Mesenchymal stem cell (in vitro differentiated cells and primary cell): ENCODE measurements around the gene FAM163A.

Experiments
- DNase-seq: peaks from one replicate; pipeline ENCODE4 v3.0.0-alpha.2; 2013
- H2AFZ ChIP-seq: one replicate; pipeline ENCODE4 v1.6.1; 2013; ENCODE audit warnings: low read depth, mild to moderate bottlenecking, control low read depth, inconsistent platforms, low read length, moderate library complexity
- H2AK5ac ChIP-seq: 2 replicates; pipeline ENCODE4 v1.6.1; 2013; ENCODE audit warnings: low read length, moderate library complexity, mild to moderate bottlenecking, inconsistent platforms; ENCODE audit not compliant: severe bottlenecking
- H2BK120ac ChIP-seq: one replicate; pipeline ENCODE4 v1.6.1; 2013; ENCODE audit warnings: low read depth, mild to moderate bottlenecking, inconsistent platforms, low read length, moderate library complexity
- H2BK12ac ChIP-seq, 2 experiments: one replicate each; pipeline ENCODE4 v1.6.1; 2013; ENCODE audit warnings: inconsistent platforms in 2 of 2, low read length in 2 of 2, mild to moderate bottlenecking in 2 of 2, moderate library complexity in 2 of 2, control low read depth in 1 of 2
- H2BK15ac ChIP-seq: one replicate; pipeline ENCODE4 v1.6.1; 2013; ENCODE audit warnings: mild to moderate bottlenecking, low read depth, inconsistent platforms; ENCODE audit not compliant: poor library complexity, severe bottlenecking
- H2BK5ac ChIP-seq: 2 replicates; pipeline ENCODE4 v1.6.1; 2013; ENCODE audit warnings: low read depth, mild to moderate bottlenecking, low read length, control low read depth, inconsistent platforms; ENCODE audit not compliant: poor library complexity, severe bottlenecking
- H3K14ac ChIP-seq, 2 experiments: one replicate each; pipeline ENCODE4 v1.6.1; 2013; ENCODE audit warnings: inconsistent platforms in 2 of 2, low read length in 2 of 2, control low read depth in 1 of 2, mild to moderate bottlenecking in 1 of 2, moderate library complexity in 1 of 2
- H3K18ac ChIP-seq, 2 experiments: one replicate each; pipeline ENCODE4 v1.6.1; 2013; ENCODE audit warnings: inconsistent platforms in 2 of 2, low read length in 2 of 2, control low read depth in 1 of 2, low read depth in 1 of 2, mild to moderate bottlenecking in 1 of 2
- H3K23ac ChIP-seq, 2 experiments: one replicate each; pipeline ENCODE4 v1.6.1; 2013; ENCODE audit warnings: inconsistent platforms in 2 of 2, low read length in 2 of 2, mild to moderate bottlenecking in 2 of 2, moderate library complexity in 2 of 2, control low read depth in 1 of 2
- H3K27ac ChIP-seq: 2 replicates; pipeline ENCODE4 v1.5.1; 2013; ENCODE audit warnings: mild to moderate bottlenecking, moderate library complexity, low read length, control low read depth, inconsistent platforms; ENCODE audit not compliant: poor library complexity, severe bottlenecking
- H3K27me3 ChIP-seq, 2 experiments: 2 replicates each; pipeline versions ENCODE4 v1.6.1 to v1.7.0; 2013; ENCODE audit warnings: low read length in 2 of 2, mild to moderate bottlenecking in 2 of 2, moderate library complexity in 2 of 2, control low read depth in 1 of 2, inconsistent platforms in 1 of 2; ENCODE audit not compliant: control insufficient read depth in 1 of 2, insufficient read depth in 1 of 2
- H3K36me3 ChIP-seq, 2 experiments: 2 replicates each; pipeline versions ENCODE4 v1.6.1 to v1.7.0; 2013; ENCODE audit warnings: low read length in 2 of 2, control low read depth in 1 of 2, inconsistent platforms in 1 of 2, low read depth in 1 of 2, mild to moderate bottlenecking in 1 of 2; ENCODE audit not compliant: insufficient read depth in 2 of 2, control insufficient read depth in 1 of 2
- H3K4ac ChIP-seq, 2 experiments: one replicate each; pipeline ENCODE4 v1.6.1; 2013; ENCODE audit warnings: inconsistent platforms in 2 of 2, low read length in 2 of 2, mild to moderate bottlenecking in 2 of 2, moderate library complexity in 2 of 2, control low read depth in 1 of 2, low read depth in 1 of 2
- H3K4me1 ChIP-seq: 2 replicates; pipeline ENCODE4 v1.6.1; 2013; ENCODE audit warnings: low read depth, low read length, control low read depth; ENCODE audit not compliant: control insufficient read depth, insufficient read depth
- H3K4me2 ChIP-seq: 2 replicates; pipeline ENCODE4 v1.6.1; 2013; ENCODE audit warnings: low read length, mild to moderate bottlenecking, inconsistent platforms; ENCODE audit not compliant: poor library complexity, severe bottlenecking
- H3K4me3 ChIP-seq, 2 experiments: 2 replicates each; pipeline versions ENCODE4 v1.5.1 to v1.7.0; 2013; ENCODE audit warnings: low read length in 2 of 2, mild to moderate bottlenecking in 2 of 2, control low read depth in 1 of 2, low read depth in 1 of 2; ENCODE audit not compliant: insufficient read depth in 1 of 2
- H3K79me1 ChIP-seq: replicated peaks from 2 replicates; pipeline ENCODE4 v1.6.1; 2013; ENCODE audit warnings: mild to moderate bottlenecking, control low read depth, low read length, inconsistent platforms; ENCODE audit not compliant: poor library complexity, severe bottlenecking
- H3K9ac ChIP-seq: 2 replicates; pipeline ENCODE4 v1.7.0; 2013; ENCODE audit warnings: mild to moderate bottlenecking, low read length, moderate library complexity
- H3K9me3 ChIP-seq: 2 replicates; pipeline ENCODE4 v1.7.0; 2013; ENCODE audit warnings: mild to moderate bottlenecking, low read length; ENCODE audit not compliant: control insufficient read depth
- H4K8ac ChIP-seq: one replicate; pipeline ENCODE4 v1.6.1; 2013; ENCODE audit warnings: inconsistent platforms, mild to moderate bottlenecking, low read length, moderate library complexity
- H4K91ac ChIP-seq: one replicate; pipeline ENCODE4 v1.6.1; 2013; ENCODE audit warnings: mild to moderate bottlenecking, low read length, inconsistent platforms
- WGBS: methylation state at CpG from one replicate; pipeline ENCODE4 v1.1.7; 2013; ENCODE audit warnings: mixed read lengths; 5-methylcytosine and 5-hydroxymethylcytosine counted together

The FAM163A gene

GRCh38 chr1:179824265-179824664, 81.2 kb downstream of the FAM163A start:
- no peak overlapping the region for H3K18ac ChIP-seq
- DNase-seq = no peak
- no peak overlapping the region for H2AFZ ChIP-seq
- H3K36me3 ChIP-seq = no peaks in the 10 kb centered on the region
- no peak overlapping the region for H2AK5ac ChIP-seq
- no peak overlapping the region for H3K23ac ChIP-seq
- H3K9me3 ChIP-seq = no peaks in the 10 kb centered on the region
- no peak overlapping the region for H3K4me3 ChIP-seq
- no peak overlapping the region for H3K14ac ChIP-seq
- no peak overlapping the region for H3K4me2 ChIP-seq
- H4K91ac ChIP-seq = no peak overlapping the region
- 94% methylated on average over 6 of the region's 6 CpGs for WGBS
- H4K8ac ChIP-seq = no peak overlapping the region
- no peak overlapping the region for H2BK15ac ChIP-seq
- H3K4ac ChIP-seq = no peak overlapping the region
- no peak overlapping the region for H2BK12ac ChIP-seq
- H3K27ac ChIP-seq = no peak overlapping the region
- H3K27me3 ChIP-seq = peaks cover 22 to 44% of the 10 kb centered on the region in 2 experiments
- H2BK120ac ChIP-seq = no peak overlapping the region
- no peak overlapping the region for H3K9ac ChIP-seq
- H3K79me1 ChIP-seq = no peaks in the 10 kb centered on the region
- no peak overlapping the region for H2BK5ac ChIP-seq
- peaks cover 7% of the 10 kb centered on the region for H3K4me1 ChIP-seq

- no peaks in the 10 kb centered on the region for H3K79me1 ChIP-seq
- H3K4me3 ChIP-seq = no peak overlapping the region
Observed at GRCh38 chr1:179825206-179825605, 82.1 kb downstream of the FAM163A start.

GRCh38 chr1:179825798-179826460, 82.8 kb downstream of the FAM163A start:
- H2BK15ac ChIP-seq = no peak overlapping the region

More at GRCh38 chr1:179825206-179825605, 82.1 kb downstream of the FAM163A start:
- no peaks in the 10 kb centered on the region for H3K36me3 ChIP-seq
- no peak overlapping the region for H2BK5ac ChIP-seq
- H3K4ac ChIP-seq = no peak overlapping the region
- H3K14ac ChIP-seq = no peak overlapping the region
- H3K27me3 ChIP-seq = peaks cover 30 to 53% of the 10 kb centered on the region in 2 experiments
- no peak overlapping the region for H4K8ac ChIP-seq
- no peak overlapping the region for H2BK120ac ChIP-seq
- no peak overlapping the region for H4K91ac ChIP-seq
- no peak overlapping the region for H3K23ac ChIP-seq
- no peak overlapping the region for H3K9ac ChIP-seq
- H3K4me1 ChIP-seq = peaks cover 7% of the 10 kb centered on the region
- no peaks in the 10 kb centered on the region for H3K9me3 ChIP-seq
- no peak overlapping the region for H2BK15ac ChIP-seq
- H2BK12ac ChIP-seq = no peak overlapping the region
- no peak overlapping the region for H3K27ac ChIP-seq
- H3K18ac ChIP-seq = no peak overlapping the region
- H2AK5ac ChIP-seq = no peak overlapping the region
- no peak overlapping the region for H2AFZ ChIP-seq
- no peak for DNase-seq
- 86% methylated on average over 8 of the region's 8 CpGs for WGBS
- H3K4me2 ChIP-seq = no peak overlapping the region

GRCh38 chr1:179826626-179827280, 83.7 kb downstream of the FAM163A start:
- H3K27ac ChIP-seq = no peak overlapping the region
- no peak overlapping the region for H3K14ac ChIP-seq
- H3K9me3 ChIP-seq = no peaks in the 10 kb centered on the region
- H3K27me3 ChIP-seq = peaks cover 36 to 38% of the 10 kb centered on the region in 2 experiments
- H2BK12ac ChIP-seq = no peak overlapping the region
- no peak overlapping the region for H3K9ac ChIP-seq
- no peaks in the 10 kb centered on the region for H3K36me3 ChIP-seq
- H4K91ac ChIP-seq = no peak overlapping the region
- no peaks in the 10 kb centered on the region for H3K79me1 ChIP-seq
- H3K18ac ChIP-seq = no peak overlapping the region
- H2AFZ ChIP-seq = no peak overlapping the region
- WGBS = 80% methylated on average over 6 of the region's 7 CpGs
- H4K8ac ChIP-seq = no peak overlapping the region
- DNase-seq = no peak
- H3K4me3 ChIP-seq = no peak overlapping the region
- no peak overlapping the region for H3K23ac ChIP-seq
- H3K4me1 ChIP-seq = peaks cover 10% of the 10 kb centered on the region
- H2BK120ac ChIP-seq = no peak overlapping the region
- H3K4ac ChIP-seq = no peak overlapping the region
- no peak overlapping the region for H3K4me2 ChIP-seq
- H2AK5ac ChIP-seq = no peak overlapping the region
- no peak overlapping the region for H2BK15ac ChIP-seq
- H2BK5ac ChIP-seq = no peak overlapping the region

More at GRCh38 chr1:179825798-179826460, 82.8 kb downstream of the FAM163A start:
- H3K4ac ChIP-seq = no peak overlapping the region
- H3K27ac ChIP-seq = no peak overlapping the region
- no peak overlapping the region for H3K4me3 ChIP-seq
- no peak overlapping the region for H2BK120ac ChIP-seq
- no peak overlapping the region for H2BK5ac ChIP-seq
- no peak overlapping the region for H3K4me2 ChIP-seq
- DNase-seq = no peak
- H3K4me1 ChIP-seq = peaks cover 5% of the 10 kb centered on the region
- no peak overlapping the region for H3K23ac ChIP-seq
- H4K8ac ChIP-seq = no peak overlapping the region
- H2AFZ ChIP-seq = no peak overlapping the region
- no peaks in the 10 kb centered on the region for H3K79me1 ChIP-seq
- no peaks in the 10 kb centered on the region for H3K9me3 ChIP-seq
- no peak overlapping the region for H3K18ac ChIP-seq
- H3K27me3 ChIP-seq = peaks cover 34 to 46% of the 10 kb centered on the region in 2 experiments
- no peak overlapping the region for H3K14ac ChIP-seq
- 85% methylated on average over 13 of the region's 13 CpGs for WGBS
- H3K36me3 ChIP-seq = no peaks in the 10 kb centered on the region
- H2BK12ac ChIP-seq = no peak overlapping the region
- H4K91ac ChIP-seq = no peak overlapping the region
- H3K9ac ChIP-seq = no peak overlapping the region
- no peak overlapping the region for H2AK5ac ChIP-seq
